HG03432 (cell line): ENCODE data around the gene SGCD.

Experiments
- ATAC-seq: cut with Tn5 transposase; IDR thresholded peaks from one replicate; pipeline ENCODE4 v1.9.1; 2021; ENCODE audit warnings: mild to moderate bottlenecking, moderate library complexity; ENCODE audit not compliant: unreplicated experiment

SGCD gene

GRCh38 chr5:156755421-156756087 is 428.6 kb downstream of the SGCD start:
- no peak for ATAC-seq

GRCh38 chr5:156758011-156758791 is 431.2 kb downstream of the SGCD start:
- no peak for ATAC-seq

GRCh38 chr5:156759156-156759555 is 432.2 kb downstream of the SGCD start:
- ATAC-seq = no peak

GRCh38 chr5:156762771-156763170 is 435.8 kb downstream of the SGCD start:
- ATAC-seq = no peak

GRCh38 chr5:156764176-156764971 is 437.4 kb downstream of the SGCD start:
- ATAC-seq = no peak

GRCh38 chr5:156774273-156774672 is 447.3 kb downstream of the SGCD start:
- no peak for ATAC-seq

- no peak for ATAC-seq
Measured at GRCh38 chr5:156778139-156778706, 451.3 kb downstream of the SGCD start.

GRCh38 chr5:156778752-156779151 is 451.8 kb downstream of the SGCD start:
- no peak for ATAC-seq

GRCh38 chr5:156779436-156779835 is 452.5 kb downstream of the SGCD start:
- ATAC-seq = no peak

GRCh38 chr5:156783092-156783491 is 456.1 kb downstream of the SGCD start:
- no peak for ATAC-seq

- ATAC-seq = no peak
Measured at GRCh38 chr5:156794687-156795086, 467.7 kb downstream of the SGCD start.

GRCh38 chr5:156798201-156798600 is 471.2 kb downstream of the SGCD start:
- ATAC-seq = no peak

- no peak for ATAC-seq
Measured at GRCh38 chr5:156799171-156799570, 472.2 kb downstream of the SGCD start.

GRCh38 chr5:156800929-156801328 is 474.0 kb downstream of the SGCD start:
- ATAC-seq = no peak

- ATAC-seq = no peak
Measured at GRCh38 chr5:156802501-156802900, 475.5 kb downstream of the SGCD start.

- ATAC-seq = no peak
Measured at GRCh38 chr5:156803404-156803803, 476.4 kb downstream of the SGCD start.

GRCh38 chr5:156812959-156813358 is 486.0 kb downstream of the SGCD start:
- ATAC-seq = no peak

GRCh38 chr5:156815988-156816599 is 489.1 kb downstream of the SGCD start:
- ATAC-seq = peak; percentile 71
